Neural crest cell (in vitro differentiated cells): ENCODE measurements around the gene RLF. TPM values are rescaled to one million over a fixed set of nuclear protein-coding genes. Genes with fewer than 3 reads are reported as not detected.

Experiments used
- DNase-seq: peaks from one replicate; pipeline ENCODE4 v3.0.0; 2021; ENCODE audit warnings: low read depth, mixed read lengths, low spot score
- H3K27ac Mint-ChIP-seq: one replicate; pipeline ENCODE4 v1.8.0; 2021; ENCODE audit warnings: mild to moderate bottlenecking, mixed read lengths; ENCODE audit not compliant: unreplicated experiment
- H3K27me3 Mint-ChIP-seq: 2 replicates; pipeline ENCODE4 v1.8.0; 2021; ENCODE audit warnings: low read depth, mild to moderate bottlenecking, mixed read lengths
- H3K36me3 Mint-ChIP-seq: 2 replicates; pipeline ENCODE4 v1.8.0; 2021; ENCODE audit warnings: low read depth, mild to moderate bottlenecking, mixed read lengths
- H3K4me1 Mint-ChIP-seq: 2 replicates; pipeline ENCODE4 v1.8.0; 2021; ENCODE audit warnings: mixed read lengths
- H3K4me3 Mint-ChIP-seq: one replicate; pipeline ENCODE4 v1.8.0; 2021; ENCODE audit warnings: mild to moderate bottlenecking, mixed read lengths
- H3K9me3 Mint-ChIP-seq: 2 replicates; pipeline ENCODE4 v1.8.0; 2021; ENCODE audit warnings: mixed read lengths
- CTCF ChIP-seq: fragments of 200-600 bp; sonication (generic); conservative IDR thresholded peaks from 2 replicates; pipeline ENCODE4 v1.5.0; 2021; ENCODE audit warnings: antibody characterized with exemption, mild to moderate bottlenecking
- long read RNA-seq: library from polyadenylated mRNA; unstranded; transcript quantifications from one replicate; pipeline ENCODE4 v2.0.0, GENCODE V29; 2020
- total RNA-seq: library from RNA; stranded (reverse); gene quantifications from 2 replicates; pipeline ENCODE4 v1.2.1, GENCODE V29; 2021

RLF gene
- 24.0 and 26.5 TPM in 2 replicates for total RNA-seq
- long read RNA-seq, full-length matches to known transcripts = 118 of 145 reads
- long read RNA-seq, partial matches to known transcripts = 4 of 145 reads
- long read RNA-seq, other reads (novel, unspliced or antisense) = 23 of 145 reads

- peak; percentile 89 for DNase-seq
- peaks cover 4% of the 10 kb centered on the region for H3K27me3 Mint-ChIP-seq
- H3K9me3 Mint-ChIP-seq = no peaks in the 10 kb centered on the region
- peaks cover 6% of the 10 kb centered on the region for H3K4me1 Mint-ChIP-seq
- no peaks in the 10 kb centered on the region for H3K36me3 Mint-ChIP-seq
- peak; percentile 19 for TF ChIP-seq CTCF
- H3K4me3 Mint-ChIP-seq = peak within 1 kb of the TSS; percentile 41
- peak within 1 kb of the TSS; percentile 95 for H3K27ac Mint-ChIP-seq
Observed at GRCh38 chr1:40161125-40161887, at the start of gene RLF. Gene RLF, plus strand, starts transcription at chr1:40161387. Its CDS starts 13 bp downstream, at chr1:40161400.

GRCh38 chr1:40114400-40114799 is 46.8 kb upstream of the RLF start:
- H3K9me3 Mint-ChIP-seq = peaks cover 5% of the 10 kb centered on the region
- no peak overlapping the region for H3K27ac Mint-ChIP-seq
- no peak for TF ChIP-seq CTCF
- peaks cover 4% of the 10 kb centered on the region for H3K36me3 Mint-ChIP-seq
- DNase-seq = no peak
- no peak overlapping the region for H3K4me3 Mint-ChIP-seq
- H3K4me1 Mint-ChIP-seq = no peaks in the 10 kb centered on the region
- peaks cover 82% of the 10 kb centered on the region for H3K27me3 Mint-ChIP-seq

GRCh38 chr1:40120128-40120527 is 41.1 kb upstream of the RLF start:
- Mint-ChIP-seq H3K4me3 (no peak overlapping the region), H3K4me1 (no peaks in the 10 kb centered on the region), H3K27me3 (peaks cover 71% of the 10 kb centered on the region), H3K9me3 (peaks cover 2% of the 10 kb centered on the region), H3K36me3 (no peaks in the 10 kb centered on the region), H3K27ac (no peak overlapping the region)
- no peak for TF ChIP-seq CTCF
- no peak for DNase-seq

GRCh38 chr1:40122855-40123254 is 38.3 kb upstream of the RLF start:
- H3K27me3 Mint-ChIP-seq = peaks cover 51% of the 10 kb centered on the region
- no peak overlapping the region for H3K4me3 Mint-ChIP-seq
- TF ChIP-seq CTCF = no peak
- no peak for DNase-seq
- H3K27ac Mint-ChIP-seq = no peak overlapping the region
- no peaks in the 10 kb centered on the region for H3K4me1 Mint-ChIP-seq
- H3K36me3 Mint-ChIP-seq = no peaks in the 10 kb centered on the region
- H3K9me3 Mint-ChIP-seq = peaks cover 2% of the 10 kb centered on the region

GRCh38 chr1:40130892-40131291 is 30.3 kb upstream of the RLF start:
- Mint-ChIP-seq H3K9me3 (peaks cover 7% of the 10 kb centered on the region), H3K27ac (no peak overlapping the region), H3K4me3 (no peak overlapping the region), H3K27me3 (peaks cover 15% of the 10 kb centered on the region), H3K36me3 (no peaks in the 10 kb centered on the region), H3K4me1 (no peaks in the 10 kb centered on the region)
- TF ChIP-seq CTCF = no peak
- no peak for DNase-seq
